NCI-H446 treated with DMSO at 0.1 percent for 48 hours (cell line): Measurements from ENCODE around the gene STEAP4.
"Not testable (repeated sequence)": the region's sequence is repeated elsewhere in the genome, so short reads cannot be mapped to it uniquely, and the experiment has no call there.

ENCODE experiments used
- DNase-seq: peaks from one replicate; lab custom pipeline; 2025; lab: John Stamatoyannopoulos, UW

The STEAP4 gene

GRCh38 chr7:88268051-88268450 is 38.6 kb downstream of the STEAP4 start:
- DNase-seq: no peak

DNA sequence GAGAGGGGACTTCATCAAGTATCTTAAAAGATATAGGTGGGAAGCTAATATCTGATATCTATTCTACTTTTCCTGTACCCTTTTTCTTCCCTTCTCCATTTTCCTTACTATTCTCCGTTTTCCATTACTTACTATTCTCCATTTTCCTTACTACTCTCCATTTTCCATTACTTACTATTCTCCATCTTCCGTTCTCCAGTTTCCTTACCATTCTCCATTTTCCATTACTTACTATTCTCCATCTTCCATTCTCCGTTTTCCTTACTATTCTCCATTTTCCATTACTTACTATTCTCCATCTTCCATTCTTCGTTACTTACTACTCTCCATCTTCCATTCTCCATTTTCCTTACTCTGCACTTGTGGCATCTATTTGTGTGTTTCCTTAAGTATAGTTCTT is 39.3 kb downstream of the STEAP4 start:
- no peak for DNase-seq

DNA sequence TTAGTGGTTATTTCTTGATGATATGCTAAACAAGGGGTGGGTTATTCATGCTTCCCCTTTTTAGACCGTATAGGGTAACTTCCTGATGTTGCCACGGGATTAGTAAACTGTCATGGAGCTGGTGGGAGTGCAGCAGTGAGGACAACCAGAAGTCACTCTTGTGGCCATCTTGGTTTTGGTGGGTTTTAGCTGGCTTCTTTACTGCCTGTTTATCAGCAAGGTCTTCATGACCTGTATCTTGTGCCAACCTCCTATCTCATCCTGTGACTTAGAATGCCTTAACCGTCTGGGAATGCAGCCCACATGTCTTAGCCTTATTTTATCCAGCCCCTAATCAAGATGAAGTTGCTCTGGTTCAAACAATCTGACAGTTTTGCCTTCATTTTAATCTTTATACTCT is 41.7 kb downstream of the STEAP4 start:
- not testable (repeated sequence) for DNase-seq

DNA sequence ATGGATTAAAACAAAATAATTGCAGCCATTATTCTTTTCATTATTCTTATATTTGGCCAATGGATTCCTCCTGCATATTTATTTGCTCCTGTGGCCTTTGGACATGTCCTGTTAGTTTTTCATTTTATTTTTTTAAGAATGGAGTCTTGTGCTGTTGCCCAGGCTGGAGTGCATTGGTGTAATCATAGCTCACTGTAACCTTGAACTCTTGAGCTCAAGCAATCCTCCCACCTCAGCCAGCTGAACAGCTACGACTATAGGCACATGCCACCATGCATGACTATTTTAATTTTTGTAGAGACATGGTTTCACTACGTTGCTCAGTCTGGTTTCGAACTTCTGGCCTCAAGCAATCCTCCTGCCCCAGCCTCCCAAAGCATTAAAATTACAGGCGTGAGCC is 44.1 kb downstream of the STEAP4 start:
- DNase-seq: no peak

GRCh38 chr7:88260719-88261118 is 46.0 kb downstream of the STEAP4 start:
- no peak for DNase-seq

- no peak for DNase-seq
Measured at GRCh38 chr7:88259656-88260380, 46.9 kb downstream of the STEAP4 start.

DNA sequence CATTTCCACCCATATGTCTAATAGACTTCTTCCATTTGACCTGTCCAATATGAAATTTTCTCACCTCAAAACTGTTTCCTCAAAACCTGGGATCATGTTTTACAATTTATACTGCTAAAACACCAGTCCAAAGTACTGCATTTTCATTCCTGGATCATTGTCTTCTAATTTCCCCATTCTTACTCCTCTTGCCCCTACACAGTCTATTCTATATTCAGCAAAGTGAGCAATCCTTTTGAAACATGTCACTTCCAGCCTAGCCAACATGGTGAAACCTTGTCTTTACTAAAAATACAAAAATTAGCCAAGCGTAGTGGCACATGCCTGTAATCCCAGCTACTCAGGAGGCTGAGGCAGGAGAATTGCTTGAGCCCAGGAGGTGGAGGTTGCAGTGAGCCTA is 48.4 kb downstream of the STEAP4 start:
- not testable (repeated sequence) for DNase-seq

DNA sequence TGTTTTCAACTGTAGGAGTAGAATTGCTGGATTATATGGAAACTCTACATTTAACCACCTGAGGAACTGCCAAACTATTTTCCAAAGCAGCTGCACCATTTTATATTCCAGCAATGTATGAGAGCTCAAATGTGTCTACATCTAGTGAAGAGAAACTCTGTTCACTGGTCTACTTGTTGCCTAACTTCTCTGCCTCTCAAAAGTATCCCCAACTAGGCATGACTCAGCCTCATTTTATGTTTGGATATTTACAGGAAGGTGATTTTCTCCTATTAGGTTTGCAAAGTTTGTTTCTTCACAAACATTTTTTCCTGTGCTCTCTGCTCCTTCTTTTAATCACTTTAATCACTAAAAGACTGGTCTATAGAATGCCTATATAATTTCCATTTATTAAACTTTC is 49.8 kb downstream of the STEAP4 start:
- DNase-seq: no peak

DNA sequence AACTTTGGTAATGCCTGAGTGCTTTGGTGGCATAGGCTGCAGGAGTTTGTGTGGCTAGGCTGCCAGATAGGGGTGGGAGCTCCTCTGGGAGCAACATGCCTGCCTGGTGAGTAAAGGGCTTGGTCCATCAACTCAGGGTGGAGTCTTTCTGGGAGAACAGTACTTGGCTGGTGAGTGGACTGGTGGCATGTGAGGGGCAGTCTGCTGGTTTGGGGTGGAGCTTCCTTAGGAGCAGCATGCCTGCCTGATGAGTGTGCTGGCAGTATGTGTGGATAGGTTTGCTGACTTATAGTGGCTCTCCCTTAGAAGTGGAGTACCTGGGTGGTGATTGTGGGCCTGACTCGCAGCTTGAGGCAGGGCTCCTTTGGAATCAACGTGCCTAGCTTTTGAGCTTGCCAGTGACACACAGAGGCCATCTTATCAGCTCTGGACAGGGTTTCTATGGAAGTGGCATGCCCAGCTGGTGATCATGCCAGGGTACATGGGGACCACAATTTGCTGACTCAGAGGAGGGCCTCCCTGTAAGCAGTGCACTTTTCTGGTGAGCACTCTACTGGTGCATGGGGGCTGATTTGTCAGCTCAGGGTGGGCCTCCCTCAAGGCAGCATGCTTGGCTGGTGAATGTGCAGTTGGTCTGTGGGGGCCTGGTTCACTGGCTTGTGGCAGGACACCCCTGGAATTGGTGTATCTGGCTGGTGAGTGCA is 51.8 kb downstream of the STEAP4 start:
- DNase-seq: no peak

DNA sequence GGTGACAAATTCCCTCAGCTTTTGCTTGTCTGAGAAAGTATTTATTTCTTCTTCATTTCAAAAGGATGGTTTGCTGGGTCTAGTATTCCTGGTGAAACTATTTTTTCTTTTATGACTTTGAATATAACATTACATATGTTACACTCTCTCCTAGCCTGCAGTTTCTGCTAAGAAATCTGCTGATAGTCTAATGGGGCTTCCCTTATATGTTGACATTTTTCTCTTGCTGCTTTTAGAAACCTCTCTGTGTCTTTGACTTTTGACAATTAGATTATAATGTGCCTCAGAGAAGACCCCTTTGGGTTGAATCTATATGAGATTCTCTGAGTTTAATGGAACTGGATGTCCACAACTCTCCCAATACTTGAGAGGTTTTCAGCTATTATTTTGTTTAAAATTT is 53.1 kb downstream of the STEAP4 start:
- no peak for DNase-seq

GRCh38 chr7:88244258-88244657 is 62.4 kb downstream of the STEAP4 start:
- no peak for DNase-seq

- no peak for DNase-seq
Measured at GRCh38 chr7:88243345-88243909, 63.3 kb downstream of the STEAP4 start.

GRCh38 chr7:88239852-88240251 is 66.8 kb downstream of the STEAP4 start:
- DNase-seq: no peak

- DNase-seq: no peak
Measured at GRCh38 chr7:88233828-88234227, 72.9 kb downstream of the STEAP4 start.

- DNase-seq: no peak
Measured at GRCh38 chr7:88230646-88231045, 76.0 kb downstream of the STEAP4 start.

DNA sequence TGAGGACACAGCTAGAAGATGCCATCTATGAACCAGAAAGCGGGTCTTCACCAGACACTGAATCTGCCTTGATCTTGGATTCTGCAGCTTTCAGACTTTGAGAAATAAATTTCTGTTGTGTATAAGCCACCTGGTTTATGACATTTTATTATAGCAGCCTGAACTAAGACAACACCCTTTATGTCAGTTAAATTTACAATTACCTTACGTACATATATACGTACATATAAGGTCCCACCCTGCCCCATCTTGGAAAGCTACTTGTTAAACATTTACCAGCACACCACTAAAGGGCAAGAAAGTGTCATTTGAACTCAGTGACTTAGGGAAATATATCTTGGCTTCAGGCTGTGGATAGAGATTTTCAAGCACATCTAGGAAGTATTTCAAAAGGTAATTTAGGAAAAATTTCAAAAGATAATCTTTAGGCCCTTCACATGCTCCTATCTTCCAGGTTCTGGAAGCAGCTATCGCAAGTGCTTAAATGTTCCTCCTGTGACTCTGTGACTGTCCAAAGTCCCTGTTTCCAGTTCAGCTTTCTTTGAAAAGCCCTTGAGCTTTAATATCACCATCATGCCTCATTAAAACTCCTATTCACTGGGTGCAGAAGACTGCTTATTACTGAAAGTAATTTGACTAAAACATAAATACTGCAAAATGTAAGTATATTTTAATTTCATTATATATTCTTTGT is 77.2 kb downstream of the STEAP4 start:
- no peak for DNase-seq

GRCh38 chr7:88226886-88227516 is 79.7 kb downstream of the STEAP4 start:
- no peak for DNase-seq

GRCh38 chr7:88226201-88226600 is 80.5 kb downstream of the STEAP4 start:
- no peak for DNase-seq

- DNase-seq: no peak
Measured at GRCh38 chr7:88224601-88225275, 82.0 kb downstream of the STEAP4 start.

GRCh38 chr7:88223265-88223664 is 83.4 kb downstream of the STEAP4 start:
- DNase-seq: no peak
